Measurements from ENCODE around the gene CNNM4.
"Not testable (repeated sequence)": the region's sequence is repeated elsewhere in the genome, so short reads cannot be mapped to it uniquely, and the experiment has no call there.

The CNNM4 gene

DNA sequence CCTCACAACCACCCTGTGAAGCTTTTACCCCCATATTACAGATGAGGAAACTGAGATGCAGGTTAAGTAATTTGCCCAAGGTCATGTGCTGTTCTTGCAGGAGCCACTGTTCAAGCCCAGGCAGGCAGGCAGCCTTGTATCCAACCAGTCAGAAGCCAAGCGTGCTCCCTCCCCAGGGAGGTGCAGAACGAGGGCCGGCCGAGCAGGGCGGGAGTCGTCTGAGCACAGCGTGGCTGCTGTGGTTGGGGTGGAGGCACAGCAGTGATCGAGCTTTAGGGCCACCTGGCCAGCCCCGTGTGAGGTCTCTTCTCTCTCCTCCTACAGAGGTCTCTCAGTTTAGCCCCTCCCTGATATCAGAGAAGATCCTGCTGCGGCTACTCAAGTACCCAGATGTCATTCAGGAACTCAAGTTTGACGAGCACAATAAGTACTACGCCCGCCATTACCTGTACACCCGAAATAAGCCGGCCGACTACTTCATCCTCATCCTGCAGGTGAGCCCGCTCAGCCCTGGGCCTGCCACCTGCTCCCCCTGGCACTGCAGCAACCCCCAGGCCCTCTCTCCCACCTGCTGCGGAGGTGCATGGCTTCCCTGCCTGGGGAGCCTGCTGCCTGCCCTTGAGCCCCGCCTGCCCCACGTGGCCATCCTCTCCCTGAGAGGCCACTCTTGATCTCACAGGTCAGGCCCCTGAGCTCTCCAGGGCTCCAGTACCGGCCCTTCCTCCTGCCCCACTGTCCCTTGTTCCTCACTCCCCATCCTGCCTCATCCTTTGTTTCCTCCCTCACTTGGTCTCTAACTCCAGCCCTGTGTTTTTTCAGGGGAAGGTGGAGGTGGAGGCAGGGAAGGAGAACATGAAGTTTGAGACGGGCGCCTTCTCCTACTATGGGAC, 38.3 kb downstream of the CNNM4 start:
- no peak overlapping the region for H3K27ac ChIP-seq (ENCODE audit: low read length)
- H3K9ac ChIP-seq (ENCODE audit: low read length) = no peak overlapping the region
- H3K27me3 ChIP-seq (ENCODE audit: control insufficient read depth, insufficient read depth, low read length) = no peaks in the 10 kb centered on the region
- no peaks in the 10 kb centered on the region for H3K36me3 ChIP-seq (ENCODE audit: control insufficient read depth, low read depth, low read length)
- no peak overlapping the region for H3K4me3 ChIP-seq (ENCODE audit: low read length)
- H3K4me1 ChIP-seq (ENCODE audit: control insufficient read depth, low read depth, low read length) = no peaks in the 10 kb centered on the region
- no peaks in the 10 kb centered on the region for H3K9me3 ChIP-seq (ENCODE audit: control insufficient read depth, low read depth, low read length)

DNA sequence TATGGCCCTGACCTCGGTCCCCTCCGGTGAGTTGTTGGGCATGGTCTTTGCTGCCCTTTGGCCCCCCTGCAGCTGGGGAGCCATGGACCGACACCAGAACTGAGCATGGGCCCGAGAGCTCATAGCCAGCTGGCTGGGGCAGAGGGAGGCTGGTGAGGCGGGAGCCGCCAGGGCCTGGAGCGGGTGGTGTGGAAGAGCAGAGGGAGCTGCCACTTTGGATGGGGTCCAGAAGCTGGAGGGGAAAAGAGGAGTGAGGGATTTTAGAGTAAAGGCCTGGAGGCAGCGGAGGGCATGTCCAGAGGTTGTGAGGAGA, 38.9 kb downstream of the CNNM4 start:
- H3K4me1 ChIP-seq (ENCODE audit: control insufficient read depth, low read depth, low read length) = no peaks in the 10 kb centered on the region
- no peak overlapping the region for H3K4me3 ChIP-seq (ENCODE audit: low read length)
- H3K36me3 ChIP-seq (ENCODE audit: control insufficient read depth, low read depth, low read length) = no peaks in the 10 kb centered on the region
- no peak overlapping the region for H3K9ac ChIP-seq (ENCODE audit: low read length)
- no peaks in the 10 kb centered on the region for H3K27me3 ChIP-seq (ENCODE audit: control insufficient read depth, insufficient read depth, low read length)
- no peaks in the 10 kb centered on the region for H3K9me3 ChIP-seq (ENCODE audit: control insufficient read depth, low read depth, low read length)
- H3K27ac ChIP-seq (ENCODE audit: low read length) = no peak overlapping the region

DNA sequence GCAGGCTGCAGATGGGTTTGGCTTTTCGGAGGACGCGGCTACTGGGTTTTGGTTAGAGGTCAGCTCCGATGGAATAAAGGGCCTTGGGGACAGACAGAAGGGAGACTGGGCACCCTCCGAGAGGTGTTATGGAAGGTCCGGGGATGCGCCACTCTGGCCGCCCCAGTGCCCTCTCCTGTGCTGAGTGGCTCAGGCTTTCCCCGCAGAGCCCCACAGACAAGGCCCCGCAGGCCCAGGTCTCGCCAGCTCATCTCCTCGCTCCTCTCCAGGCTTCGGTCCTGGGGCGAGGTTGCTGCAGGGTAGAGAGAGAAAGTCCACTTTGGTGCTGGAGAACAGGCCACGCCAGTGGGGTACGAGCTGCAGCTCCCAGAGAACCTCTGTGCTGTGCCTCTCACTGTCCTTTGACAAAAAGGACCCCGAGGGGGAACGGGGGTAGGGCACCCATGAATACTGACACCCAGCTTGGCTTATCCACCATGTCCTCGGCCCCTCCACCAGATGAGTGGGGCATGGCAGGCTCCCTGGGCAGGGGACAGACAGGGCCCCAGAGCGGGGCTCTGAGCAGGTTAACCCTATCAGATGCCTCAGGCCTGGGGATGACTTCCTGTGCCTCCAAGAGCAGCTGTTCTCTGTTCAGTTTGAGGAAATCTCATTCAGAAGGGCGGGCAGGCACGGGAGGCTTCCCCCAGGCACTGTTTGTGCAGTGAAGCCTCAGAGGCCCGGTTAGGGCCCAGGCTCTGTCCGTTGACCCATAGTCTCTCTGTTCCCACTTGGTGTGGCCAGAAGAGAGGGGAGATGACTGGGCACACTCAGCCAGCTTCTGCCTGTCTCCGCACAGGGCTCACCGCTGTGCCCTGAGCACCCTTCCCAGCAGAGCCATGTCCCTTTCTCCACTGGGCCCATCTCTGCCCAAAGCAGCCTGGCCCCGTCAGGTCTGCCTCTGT, 39.6 kb downstream of the CNNM4 start:
- H3K9me3 ChIP-seq (ENCODE audit: control insufficient read depth, low read depth, low read length) = no peaks in the 10 kb centered on the region
- H3K9ac ChIP-seq (ENCODE audit: low read length) = no peak overlapping the region
- no peaks in the 10 kb centered on the region for H3K36me3 ChIP-seq (ENCODE audit: control insufficient read depth, low read depth, low read length)
- no peak overlapping the region for H3K4me3 ChIP-seq (ENCODE audit: low read length)
- no peaks in the 10 kb centered on the region for H3K4me1 ChIP-seq (ENCODE audit: control insufficient read depth, low read depth, low read length)
- H3K27me3 ChIP-seq (ENCODE audit: control insufficient read depth, insufficient read depth, low read length) = no peaks in the 10 kb centered on the region
- no peak overlapping the region for H3K27ac ChIP-seq (ENCODE audit: low read length)

DNA sequence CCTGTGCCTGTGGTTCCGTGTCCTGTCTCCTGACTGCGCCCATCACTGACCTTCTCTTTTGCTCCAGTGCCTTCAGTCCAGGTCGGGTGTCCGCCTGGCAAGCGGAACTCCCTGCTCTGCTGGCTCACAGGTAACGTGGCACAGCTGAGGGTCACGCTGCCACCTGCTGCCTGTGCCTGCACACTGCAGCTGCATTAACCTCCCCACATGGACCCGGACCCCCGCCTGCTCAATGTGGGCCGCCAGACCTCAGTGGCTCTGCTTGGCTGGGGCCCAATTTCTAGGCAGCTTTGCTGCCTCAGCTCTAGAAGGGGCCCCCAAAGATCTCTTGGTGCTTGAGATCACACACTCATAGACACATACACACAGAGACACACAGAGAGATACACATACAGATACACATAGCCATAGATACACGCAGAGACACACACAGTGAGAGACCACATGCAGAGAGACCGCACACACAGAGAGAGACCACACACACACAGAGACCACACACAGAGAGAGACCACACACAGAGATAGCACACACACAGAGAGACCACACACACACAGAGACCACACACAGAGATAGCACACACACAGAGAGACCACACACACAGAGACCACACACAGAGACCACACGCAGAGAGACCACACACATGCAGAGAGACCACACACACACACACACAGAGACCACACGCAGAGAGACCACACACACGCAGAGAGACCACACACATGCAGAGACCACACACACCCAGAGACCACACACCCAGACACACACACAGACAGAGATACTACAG, 40.5 kb downstream of the CNNM4 start:
- H3K4me1 ChIP-seq (ENCODE audit: control insufficient read depth, low read depth, low read length) = no peaks in the 10 kb centered on the region
- H3K9me3 ChIP-seq (ENCODE audit: control insufficient read depth, low read depth, low read length) = no peaks in the 10 kb centered on the region
- no peak overlapping the region for H3K9ac ChIP-seq (ENCODE audit: low read length)
- no peak overlapping the region for H3K27ac ChIP-seq (ENCODE audit: low read length)
- H3K4me3 ChIP-seq (ENCODE audit: low read length) = no peak overlapping the region
- H3K27me3 ChIP-seq (ENCODE audit: control insufficient read depth, insufficient read depth, low read length) = no peaks in the 10 kb centered on the region
- no peaks in the 10 kb centered on the region for H3K36me3 ChIP-seq (ENCODE audit: control insufficient read depth, low read depth, low read length)

DNA sequence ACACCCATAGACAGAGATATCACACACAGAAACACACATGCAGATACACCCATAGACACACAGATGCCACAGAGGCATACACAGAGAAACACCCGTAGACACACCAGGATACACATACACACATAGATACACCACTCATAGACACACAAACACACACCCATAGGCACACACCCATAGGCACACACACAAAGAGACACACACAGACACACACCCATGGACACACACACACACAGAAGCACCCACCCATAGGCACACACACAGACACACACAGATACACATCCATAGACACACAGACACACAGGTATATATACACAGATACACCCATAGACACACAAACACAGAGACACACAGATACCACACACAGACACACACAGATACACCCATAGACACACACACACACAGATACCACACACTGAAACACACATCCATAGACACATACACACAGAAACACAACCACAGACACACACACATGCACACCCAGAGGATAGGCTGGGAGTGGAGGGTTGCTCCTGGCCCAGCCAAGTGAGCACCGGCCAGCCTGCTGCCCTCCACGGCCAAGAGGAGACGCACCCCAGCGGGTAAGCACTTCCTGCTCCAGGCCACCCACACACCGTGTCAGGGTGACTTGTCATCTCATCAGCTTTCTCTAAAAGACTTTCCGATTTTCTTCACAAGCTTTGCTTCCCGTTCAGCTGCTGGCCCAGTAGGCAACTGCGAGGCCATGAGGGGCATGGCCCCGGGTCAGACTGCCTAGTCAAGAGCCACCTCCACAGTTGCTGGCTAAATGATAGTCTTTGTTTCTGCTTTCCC, 41.3 kb downstream of the CNNM4 start:
- H3K27me3 ChIP-seq (ENCODE audit: control insufficient read depth, insufficient read depth, low read length) = no peaks in the 10 kb centered on the region
- H3K27ac ChIP-seq (ENCODE audit: low read length) = no peak overlapping the region
- no peaks in the 10 kb centered on the region for H3K4me1 ChIP-seq (ENCODE audit: control insufficient read depth, low read depth, low read length)
- no peak overlapping the region for H3K4me3 ChIP-seq (ENCODE audit: low read length)
- no peak overlapping the region for H3K9ac ChIP-seq (ENCODE audit: low read length)
- no peaks in the 10 kb centered on the region for H3K9me3 ChIP-seq (ENCODE audit: control insufficient read depth, low read depth, low read length)
- H3K36me3 ChIP-seq (ENCODE audit: control insufficient read depth, low read depth, low read length) = no peaks in the 10 kb centered on the region

DNA sequence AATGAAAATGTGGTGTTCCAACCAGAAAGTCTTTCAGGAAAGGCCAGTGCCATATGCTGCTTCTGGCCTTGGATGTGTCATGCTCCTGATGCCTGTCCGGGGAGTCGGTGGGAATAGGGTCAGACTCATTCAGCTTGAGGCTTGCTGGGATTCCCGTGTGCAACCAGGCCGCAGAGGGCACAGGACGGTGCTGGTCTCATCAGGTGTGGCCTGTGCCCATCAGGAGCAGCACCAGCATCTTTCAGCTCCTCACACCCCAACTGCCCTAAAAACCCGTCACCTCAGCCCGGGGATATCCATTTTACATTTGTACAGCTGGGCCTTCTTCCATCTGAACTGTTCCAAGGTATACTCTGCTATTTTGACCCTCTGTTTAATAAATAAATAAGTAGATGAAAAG, 42.0 kb downstream of the CNNM4 start:
- Histone ChIP-seq H3K4me1 (ENCODE audit: control insufficient read depth, low read depth, low read length) (no peaks in the 10 kb centered on the region), H3K36me3 (ENCODE audit: control insufficient read depth, low read depth, low read length) (no peaks in the 10 kb centered on the region), H3K4me3 (ENCODE audit: low read length) (no peak overlapping the region), H3K27ac (ENCODE audit: low read length) (no peak overlapping the region), H3K9ac (ENCODE audit: low read length) (no peak overlapping the region), H3K9me3 (ENCODE audit: control insufficient read depth, low read depth, low read length) (no peaks in the 10 kb centered on the region), H3K27me3 (ENCODE audit: control insufficient read depth, insufficient read depth, low read length) (no peaks in the 10 kb centered on the region)

DNA sequence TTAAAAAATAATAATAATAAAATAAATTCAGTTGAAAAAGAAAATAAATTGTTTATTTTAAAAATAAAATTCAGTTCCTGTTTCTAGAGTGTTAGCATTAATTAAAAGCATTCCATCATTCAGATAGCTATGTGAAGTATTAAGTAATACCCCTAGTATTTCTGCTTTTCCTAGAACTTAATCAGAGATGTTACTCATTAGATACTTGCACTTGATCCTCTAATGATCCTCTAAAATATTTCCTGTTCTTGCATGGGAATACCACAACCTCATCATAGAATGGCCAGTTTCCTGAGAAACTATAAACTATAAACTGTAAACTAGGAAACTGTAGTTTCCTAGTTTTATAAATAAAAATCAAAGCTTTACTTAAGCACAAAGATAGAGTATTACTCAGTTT, 44.3 kb downstream of the CNNM4 start:
- Histone ChIP-seq H3K4me3 (ENCODE audit: low read length) (no peak overlapping the region), H3K4me1 (ENCODE audit: control insufficient read depth, low read depth, low read length) (no peaks in the 10 kb centered on the region), H3K27ac (ENCODE audit: low read length) (no peak overlapping the region), H3K36me3 (ENCODE audit: control insufficient read depth, low read depth, low read length) (no peaks in the 10 kb centered on the region), H3K9me3 (ENCODE audit: control insufficient read depth, low read depth, low read length) (no peaks in the 10 kb centered on the region), H3K27me3 (ENCODE audit: control insufficient read depth, insufficient read depth, low read length) (no peaks in the 10 kb centered on the region), H3K9ac (ENCODE audit: low read length) (no peak overlapping the region)

DNA sequence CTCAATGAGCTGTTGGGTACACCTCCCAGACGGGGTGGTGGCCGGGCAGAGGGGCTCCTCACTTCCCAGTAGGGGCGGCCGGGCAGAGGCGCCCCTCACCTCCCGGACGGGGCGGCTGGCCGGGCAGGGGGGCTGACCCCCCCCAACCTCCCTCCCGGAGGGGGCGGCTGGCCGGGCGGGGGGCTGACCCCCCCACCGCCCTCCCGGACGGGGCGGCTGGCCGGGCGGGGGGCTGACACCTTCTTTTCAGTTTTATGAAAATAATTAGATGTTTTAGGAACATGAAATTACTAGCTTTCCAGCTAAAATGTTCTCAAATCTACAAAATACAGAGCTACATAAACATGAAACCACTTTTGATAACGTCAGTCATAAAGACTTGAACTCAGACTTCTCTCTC, 45.2 kb downstream of the CNNM4 start:
- not testable (repeated sequence) for H3K9ac ChIP-seq (ENCODE audit: low read length); H3K4me3 ChIP-seq (ENCODE audit: low read length); H3K4me1 ChIP-seq (ENCODE audit: control insufficient read depth, low read depth, low read length); H3K27me3 ChIP-seq (ENCODE audit: control insufficient read depth, insufficient read depth, low read length); H3K9me3 ChIP-seq (ENCODE audit: control insufficient read depth, low read depth, low read length); H3K27ac ChIP-seq (ENCODE audit: low read length); H3K36me3 ChIP-seq (ENCODE audit: control insufficient read depth, low read depth, low read length)

DNA sequence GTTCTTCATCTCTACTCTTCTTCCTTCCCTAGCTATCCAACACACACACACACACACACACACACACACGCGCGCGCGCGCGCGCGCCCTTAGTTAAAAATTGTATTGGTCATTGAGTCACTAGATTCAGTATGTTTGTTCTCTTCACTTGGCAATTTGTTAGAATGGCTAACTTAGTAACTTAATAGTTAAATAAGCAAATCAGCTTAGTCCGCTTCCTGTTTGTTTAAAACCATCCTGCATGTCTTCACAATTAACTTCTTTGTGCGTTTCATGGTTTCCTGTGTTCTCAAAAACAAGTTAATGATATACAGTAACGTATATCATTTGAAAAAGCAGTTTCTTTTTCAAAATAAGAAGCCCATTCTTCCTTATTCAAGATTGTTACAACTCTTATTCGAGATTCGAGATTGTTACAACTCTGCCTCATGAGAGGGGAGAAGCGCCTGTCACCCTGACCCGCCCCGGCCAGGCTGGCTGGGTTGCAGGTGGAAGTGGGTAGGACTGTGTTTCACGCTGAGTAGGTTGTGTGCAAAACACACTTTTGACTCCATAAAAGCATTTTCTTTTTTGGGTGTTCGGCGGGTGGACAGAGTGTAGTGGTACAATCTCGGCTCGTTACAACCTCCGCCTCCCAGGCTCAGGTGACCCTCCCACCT, 45.9 kb downstream of the CNNM4 start:
- Histone ChIP-seq H3K4me3 (ENCODE audit: low read length) (no peak overlapping the region), H3K27me3 (ENCODE audit: control insufficient read depth, insufficient read depth, low read length) (no peaks in the 10 kb centered on the region), H3K27ac (ENCODE audit: low read length) (no peak overlapping the region), H3K36me3 (ENCODE audit: control insufficient read depth, low read depth, low read length) (no peaks in the 10 kb centered on the region), H3K9ac (ENCODE audit: low read length) (no peak overlapping the region), H3K9me3 (ENCODE audit: control insufficient read depth, low read depth, low read length) (no peaks in the 10 kb centered on the region), H3K4me1 (ENCODE audit: control insufficient read depth, low read depth, low read length) (no peaks in the 10 kb centered on the region)

DNA sequence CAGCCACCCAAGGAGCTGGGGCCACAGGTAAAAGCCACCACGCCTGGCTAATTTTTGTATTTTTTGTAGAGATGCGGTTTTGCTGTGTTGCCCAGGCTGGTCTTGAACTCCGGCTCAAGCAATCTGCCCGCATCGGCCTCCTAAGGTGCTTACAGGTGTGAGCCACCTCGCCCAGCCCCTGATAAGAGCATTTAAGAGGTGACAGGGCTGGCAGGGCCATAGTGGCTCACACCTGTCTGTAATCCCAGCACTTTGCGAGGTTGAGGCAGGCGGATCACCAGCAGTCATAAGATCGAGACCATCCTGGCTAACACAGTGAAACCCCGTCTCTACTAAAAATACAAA, 46.4 kb downstream of the CNNM4 start:
- H3K27me3 ChIP-seq (ENCODE audit: control insufficient read depth, insufficient read depth, low read length) = no peaks in the 10 kb centered on the region
- no peak overlapping the region for H3K9ac ChIP-seq (ENCODE audit: low read length)
- no peaks in the 10 kb centered on the region for H3K9me3 ChIP-seq (ENCODE audit: control insufficient read depth, low read depth, low read length)
- no peaks in the 10 kb centered on the region for H3K36me3 ChIP-seq (ENCODE audit: control insufficient read depth, low read depth, low read length)
- H3K4me3 ChIP-seq (ENCODE audit: low read length) = no peak overlapping the region
- no peaks in the 10 kb centered on the region for H3K4me1 ChIP-seq (ENCODE audit: control insufficient read depth, low read depth, low read length)
- H3K27ac ChIP-seq (ENCODE audit: low read length) = no peak overlapping the region

Measured in iPS-18a (cell line).